ENCODE data around the gene XYLT1.

XYLT1 gene

DNA sequence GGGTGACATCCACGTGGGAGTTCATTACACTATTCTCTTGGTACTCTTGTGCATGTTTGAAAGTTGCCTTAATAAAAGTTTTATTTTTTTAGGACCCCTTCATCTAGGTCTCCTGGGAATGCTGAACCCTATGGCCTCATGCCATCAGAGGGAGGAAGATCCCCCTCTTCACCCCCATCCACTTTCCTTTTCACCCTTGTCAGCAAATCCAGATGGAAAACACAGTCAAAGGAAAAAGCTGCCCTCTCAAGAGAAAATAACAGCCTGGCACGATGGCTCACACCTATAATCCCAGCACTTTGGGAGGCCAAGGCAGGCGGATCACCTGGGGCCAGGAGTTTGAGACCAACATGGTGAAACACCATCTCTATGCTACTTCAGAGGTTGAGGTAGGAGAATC is 274.2 kb downstream of the XYLT1 start:
- no peak for DNase-seq (ENCODE audit: low read depth in 2 of 2)

DNA sequence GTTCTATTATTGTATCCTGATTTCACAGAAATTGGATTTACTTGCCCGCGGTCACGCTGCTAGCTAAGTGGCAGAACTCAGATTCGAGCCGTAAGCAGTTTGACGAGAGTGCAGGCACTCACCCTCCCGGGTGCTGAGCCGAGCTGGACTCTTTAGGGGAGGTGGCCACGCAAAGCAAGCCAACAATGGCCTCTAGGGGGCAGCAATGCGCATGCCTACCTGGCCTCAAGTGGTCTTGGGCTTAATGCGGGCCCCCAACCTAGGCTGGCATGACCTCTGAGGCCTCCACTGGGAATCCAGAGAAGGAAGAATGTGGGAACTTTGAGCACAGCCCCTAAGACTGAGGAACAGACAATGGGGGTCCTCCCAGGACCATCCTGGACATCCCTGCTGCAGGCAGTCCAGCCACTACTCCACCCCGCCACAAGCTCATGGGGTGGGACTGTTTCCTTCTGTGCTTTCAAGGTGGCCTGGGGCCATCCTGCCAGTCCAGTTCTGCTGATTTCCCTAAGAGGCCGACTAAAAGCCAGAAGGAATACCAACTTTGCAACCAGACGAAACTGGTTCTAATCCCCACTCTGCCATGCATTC is 276.5 kb downstream of the XYLT1 start:
- peak; percentile 14 to 38 for DNase-seq (ENCODE audit: low read depth in 2 of 2)

DNA sequence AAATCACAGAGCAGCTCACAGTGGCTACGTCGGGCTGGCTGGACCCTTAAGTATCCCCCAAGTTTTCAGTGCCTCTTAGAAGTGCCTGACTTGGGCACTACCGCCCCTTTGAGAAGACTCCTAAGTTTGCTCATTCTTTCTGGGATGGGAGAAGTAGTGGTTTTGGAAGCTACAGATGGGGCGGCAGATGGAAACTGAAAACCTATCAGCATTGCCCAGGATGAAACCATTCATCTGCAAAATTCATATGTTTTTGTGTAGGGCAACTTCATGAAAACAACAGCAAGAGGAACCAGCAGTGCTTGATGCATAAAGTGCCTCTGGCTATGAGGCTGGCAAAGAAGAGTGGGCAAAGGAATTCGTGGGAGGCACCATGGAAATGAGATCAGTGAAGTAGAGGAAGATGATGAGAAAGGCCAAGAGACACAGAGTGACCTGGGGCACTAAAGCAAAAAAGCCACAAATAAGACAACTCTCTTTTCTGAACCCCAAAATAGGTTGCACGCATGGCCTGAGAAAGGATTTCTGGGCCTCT is 277.1 kb downstream of the XYLT1 start:
- DNase-seq (ENCODE audit: low read depth in 2 of 2), result no peak

DNA sequence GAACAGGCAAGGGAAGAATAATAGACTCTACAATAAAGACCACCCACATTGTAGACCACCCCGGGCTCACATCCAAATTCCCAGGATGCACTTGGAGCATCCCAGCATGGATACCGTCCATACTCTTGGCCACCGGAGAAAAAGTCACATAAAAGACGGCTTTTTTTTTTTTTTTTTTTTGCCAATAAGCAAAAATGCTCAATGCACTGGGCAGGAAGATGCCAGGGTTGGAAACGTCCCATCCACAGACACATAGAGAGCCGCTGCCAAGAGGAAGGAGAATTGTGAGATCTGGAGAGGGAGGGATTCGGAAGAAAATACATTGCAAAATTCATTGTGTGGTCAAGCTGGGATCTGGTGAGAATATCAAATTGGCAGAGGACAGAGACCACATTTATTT is 286.7 kb downstream of the XYLT1 start:
- no peak for DNase-seq (ENCODE audit: low read depth in 2 of 2)

DNA sequence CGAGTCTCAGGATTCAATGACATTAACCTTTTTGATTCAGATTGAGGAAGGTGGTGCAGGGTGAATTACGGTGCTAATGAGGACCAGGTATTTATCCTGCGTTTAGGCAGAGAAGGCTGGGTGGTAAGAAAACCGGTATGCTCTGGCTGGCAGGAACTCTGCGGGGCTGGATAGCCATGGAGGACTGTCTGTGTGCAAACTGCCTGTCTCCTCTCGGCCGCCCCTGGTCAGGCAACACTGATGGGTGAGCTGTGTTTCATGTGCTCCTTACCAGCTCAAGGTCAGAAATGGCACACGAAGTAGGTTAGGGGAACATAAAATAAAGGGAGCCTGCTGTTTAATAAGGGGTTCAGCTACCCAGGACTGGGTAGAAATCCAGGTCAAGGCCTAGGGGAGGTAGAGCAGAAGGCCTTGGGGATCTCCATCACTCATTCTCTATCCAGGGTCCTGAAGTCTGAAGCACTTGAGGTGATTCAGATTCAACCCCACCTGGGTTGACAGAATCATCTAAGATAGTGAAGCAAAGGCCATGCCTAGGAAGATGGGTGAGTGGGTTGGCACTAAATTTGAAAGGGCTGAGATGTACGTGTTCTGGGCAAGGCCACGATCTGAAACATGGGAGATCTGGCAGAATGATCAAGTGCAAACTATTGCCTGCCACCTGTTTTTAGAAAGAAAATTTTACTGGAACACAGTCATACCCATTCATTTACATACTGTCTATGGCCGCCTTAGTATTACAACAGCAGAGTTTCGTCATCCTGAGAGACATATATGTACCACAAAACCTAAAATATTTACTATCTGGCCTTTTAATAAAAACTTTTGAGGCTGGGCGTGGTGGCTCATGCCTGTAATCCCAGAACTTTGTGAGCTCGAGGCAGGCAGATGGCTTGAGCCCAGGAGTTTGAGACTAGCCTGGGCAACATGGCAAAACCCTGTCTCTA is 292.5 kb downstream of the XYLT1 start:
- DNase-seq (ENCODE audit: low read depth in 2 of 2), result no peak

DNA sequence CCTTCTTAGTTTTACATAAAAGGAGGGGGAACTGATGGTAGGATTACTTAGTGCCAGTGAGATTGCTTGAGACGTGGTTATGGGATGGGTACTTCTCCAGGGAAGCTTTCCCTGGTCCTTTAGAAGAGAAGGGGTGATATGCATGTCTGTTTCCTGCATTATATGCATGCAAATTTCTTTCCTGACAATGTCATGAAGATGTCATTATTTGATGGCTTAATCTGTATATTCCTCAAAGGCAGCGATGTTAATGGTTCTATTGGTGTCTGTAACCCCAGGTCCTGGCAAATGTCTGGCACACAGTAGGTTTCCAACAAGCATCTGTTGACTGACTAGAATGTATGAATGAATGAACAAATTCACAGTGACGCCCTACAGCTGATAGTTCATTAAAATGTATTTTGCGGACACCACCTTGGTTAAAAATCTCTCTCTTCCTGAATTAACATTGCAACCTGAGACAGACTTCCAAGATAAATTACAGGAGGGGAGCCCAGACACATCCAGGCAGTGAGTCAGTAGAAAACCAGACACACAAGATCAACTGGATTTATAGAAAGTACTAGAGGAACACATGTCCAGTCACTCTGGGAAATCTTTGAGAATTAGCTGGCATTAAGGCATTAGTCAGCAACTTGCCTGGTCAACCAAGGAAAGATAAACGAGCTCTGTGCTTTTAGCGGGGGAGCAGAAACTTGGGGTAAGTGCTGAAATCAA is 293.4 kb downstream of the XYLT1 start:
- no peak for DNase-seq (ENCODE audit: low read depth in 2 of 2)

DNA sequence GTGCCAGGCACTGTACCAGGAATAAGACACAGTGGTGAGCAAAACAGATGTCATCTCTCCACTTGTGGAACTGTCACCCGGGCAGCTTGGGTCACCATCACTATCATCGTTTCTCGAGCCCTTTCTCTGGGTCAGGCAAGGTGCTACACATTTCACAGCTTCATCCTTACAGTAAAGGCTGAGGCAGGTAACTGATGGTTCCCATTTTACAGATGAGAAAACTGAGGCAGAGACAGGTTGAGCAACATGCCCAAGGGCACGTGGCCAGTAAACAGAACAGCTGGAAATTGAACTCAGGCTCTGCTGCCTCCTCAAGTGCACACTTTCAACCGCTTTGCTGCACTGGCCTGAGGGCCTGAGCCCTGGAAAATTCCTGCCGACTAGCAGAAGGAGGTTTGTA is 294.6 kb downstream of the XYLT1 start:
- no peak for DNase-seq (ENCODE audit: low read depth in 2 of 2)

DNA sequence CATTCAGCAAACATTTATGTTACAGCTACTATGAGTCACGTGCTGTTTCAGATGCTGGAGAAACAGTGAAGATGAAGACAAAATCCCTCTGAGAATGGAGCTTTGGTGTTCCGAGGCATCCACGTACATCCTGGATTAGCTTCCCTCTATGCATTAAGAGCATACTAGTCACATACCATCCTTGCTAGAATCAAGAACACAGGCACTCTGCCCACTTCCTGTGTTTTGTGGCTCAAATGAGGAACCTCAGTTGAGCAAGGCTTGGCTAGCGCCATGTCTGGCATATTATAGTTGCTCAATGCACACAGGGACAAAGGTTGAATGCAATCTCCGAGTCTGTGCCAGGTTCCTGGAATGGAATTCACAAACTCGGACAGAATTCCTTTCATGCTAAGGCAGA is 297.5 kb downstream of the XYLT1 start:
- DNase-seq (ENCODE audit: low read depth in 2 of 2), result no peak

DNA sequence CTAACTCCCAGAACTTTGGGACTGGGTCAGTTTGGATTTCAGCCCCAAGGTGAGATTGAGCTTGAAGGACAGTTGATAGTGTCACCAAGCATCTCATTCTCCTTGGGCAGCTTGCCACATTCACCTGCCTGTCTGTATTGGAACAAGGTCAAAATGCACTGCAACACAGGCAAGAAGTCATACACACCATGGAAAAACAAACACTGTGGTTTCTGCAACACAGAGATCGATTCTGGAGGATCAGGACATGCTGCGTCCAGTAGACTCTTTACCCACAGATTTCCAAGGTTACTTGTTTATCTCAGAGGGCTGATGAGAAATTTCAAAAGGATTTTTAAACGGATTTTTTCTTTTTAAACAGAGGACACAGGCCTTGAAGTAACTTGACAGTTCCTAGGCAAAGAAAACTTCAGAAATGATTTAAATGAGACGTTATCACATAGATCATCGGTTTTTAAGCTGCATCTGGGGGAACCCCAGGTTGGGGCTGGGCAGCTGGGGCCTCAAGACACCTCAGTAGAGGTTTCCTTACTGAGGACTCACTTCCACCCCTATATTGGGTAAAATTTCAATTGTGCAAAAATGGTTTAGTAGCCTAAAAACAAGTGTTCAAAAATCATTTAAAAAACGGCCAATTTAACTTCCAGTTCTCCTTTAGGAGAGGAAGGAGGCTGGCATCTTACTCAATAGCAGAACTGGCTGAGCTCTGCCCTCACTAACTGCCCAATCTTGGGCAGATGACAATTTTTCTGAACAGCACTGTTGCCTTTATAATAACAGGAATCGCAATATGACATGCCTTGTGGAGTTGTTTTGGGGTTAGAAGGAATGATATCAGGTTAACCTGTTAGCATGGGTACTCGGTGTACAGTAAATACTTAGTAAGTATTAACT is 299.3 kb downstream of the XYLT1 start:
- DNase-seq (ENCODE audit: low read depth in 2 of 2), result no peak

DNA sequence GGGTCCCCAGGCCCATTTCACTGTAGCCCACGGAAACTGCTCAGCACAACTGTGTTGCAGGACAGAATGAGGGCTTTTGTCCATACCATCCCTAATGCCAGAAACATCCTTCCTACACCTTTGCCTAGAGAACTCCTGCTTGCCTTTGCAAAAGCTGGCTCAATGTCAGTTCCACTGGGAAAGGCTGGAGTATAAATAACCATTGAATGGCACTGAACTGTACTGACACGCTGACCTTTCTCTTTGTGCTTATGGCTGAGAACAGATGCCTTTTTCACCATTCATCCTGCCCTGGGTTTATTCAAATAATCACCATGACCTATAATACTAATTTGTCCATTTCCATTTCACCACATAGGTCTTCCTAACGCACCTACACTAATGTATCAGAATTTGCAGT is 300.3 kb downstream of the XYLT1 start:
- no peak for DNase-seq (ENCODE audit: low read depth in 2 of 2)

DNA sequence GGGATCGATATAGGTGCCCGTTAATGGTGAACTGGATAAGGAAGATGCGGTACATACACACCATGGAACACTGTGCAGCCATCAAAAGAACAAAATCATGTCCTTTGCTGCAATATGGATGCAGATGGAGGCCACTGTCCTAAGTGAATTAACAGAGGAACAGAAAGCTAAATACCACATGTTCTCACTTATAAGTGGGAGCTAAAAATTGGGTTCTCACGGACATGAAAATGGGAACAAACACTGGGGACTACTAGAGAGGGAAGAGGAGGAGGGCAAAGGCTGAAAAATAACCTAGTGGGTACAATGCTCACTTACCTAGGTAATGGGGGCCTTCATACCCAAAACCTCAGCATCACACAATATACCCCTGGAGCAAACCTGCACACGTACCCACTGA is 302.6 kb downstream of the XYLT1 start:
- no peak for DNase-seq (ENCODE audit: low read depth in 2 of 2)

DNA sequence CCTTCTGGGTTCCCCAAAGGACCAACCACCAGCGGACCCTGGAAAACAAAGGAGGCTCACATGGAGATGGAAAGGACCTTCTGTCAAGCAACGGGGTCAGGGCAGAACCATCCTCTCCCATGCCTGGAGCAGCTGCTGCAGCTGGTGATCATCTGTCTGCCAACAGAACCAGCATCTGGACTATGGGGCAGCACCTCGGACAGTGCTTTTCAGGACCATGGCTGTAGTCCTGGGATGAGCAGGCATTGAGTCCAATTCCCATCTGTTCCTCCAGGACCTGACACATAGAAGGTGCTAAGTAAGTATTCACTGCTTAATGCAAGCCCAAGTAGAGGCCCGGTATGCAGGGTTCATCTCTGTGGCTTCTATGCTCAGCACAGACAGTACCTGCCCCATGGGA is 304.7 kb downstream of the XYLT1 start:
- no peak for DNase-seq (ENCODE audit: low read depth in 2 of 2)

DNA sequence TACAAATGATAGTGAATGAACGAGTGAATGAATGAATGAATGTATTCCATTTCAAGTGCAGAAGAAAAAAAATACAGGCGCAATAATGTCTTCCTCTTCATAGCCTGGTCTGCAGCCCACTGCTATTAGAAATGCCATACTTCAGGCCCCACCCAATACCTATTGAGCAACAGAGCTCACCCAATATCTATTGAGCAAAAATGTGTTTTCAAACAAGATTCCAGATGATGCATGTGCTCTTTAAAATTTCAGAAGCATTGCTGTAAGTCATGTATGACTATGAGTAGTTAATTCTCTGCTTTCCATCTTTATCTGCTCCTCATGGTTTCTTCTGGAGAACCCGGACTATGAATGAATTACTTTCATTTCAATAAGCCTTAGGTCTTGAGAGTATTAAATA is 308.2 kb downstream of the XYLT1 start:
- no peak for DNase-seq (ENCODE audit: low read depth in 2 of 2)

DNA sequence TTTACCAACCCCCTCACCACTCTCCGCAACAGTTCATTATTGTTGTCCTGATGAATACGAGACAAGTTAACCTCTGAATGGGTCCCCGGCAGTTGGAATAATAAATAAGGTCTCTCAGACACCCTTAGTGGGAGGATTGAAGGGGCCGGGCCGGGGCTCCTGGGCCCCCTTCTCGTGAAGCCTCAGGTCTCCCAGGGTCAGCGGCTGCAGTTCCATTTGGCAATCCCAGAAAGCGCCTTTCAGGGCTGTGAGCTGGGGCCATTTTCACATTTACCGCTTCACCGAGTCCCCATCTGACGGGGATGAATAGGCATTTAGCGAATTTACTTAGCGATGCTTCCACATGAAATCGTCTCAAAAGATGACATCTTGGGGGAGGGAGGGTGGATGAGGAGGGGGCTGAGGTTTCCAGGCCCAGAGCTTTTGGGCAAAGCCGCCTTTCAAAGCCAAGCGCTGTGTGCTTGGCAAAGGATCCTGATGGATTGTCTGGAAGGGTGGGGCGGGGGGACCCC is 309.8 kb downstream of the XYLT1 start:
- DNase-seq (ENCODE audit: low read depth in 2 of 2), result no peak

DNA sequence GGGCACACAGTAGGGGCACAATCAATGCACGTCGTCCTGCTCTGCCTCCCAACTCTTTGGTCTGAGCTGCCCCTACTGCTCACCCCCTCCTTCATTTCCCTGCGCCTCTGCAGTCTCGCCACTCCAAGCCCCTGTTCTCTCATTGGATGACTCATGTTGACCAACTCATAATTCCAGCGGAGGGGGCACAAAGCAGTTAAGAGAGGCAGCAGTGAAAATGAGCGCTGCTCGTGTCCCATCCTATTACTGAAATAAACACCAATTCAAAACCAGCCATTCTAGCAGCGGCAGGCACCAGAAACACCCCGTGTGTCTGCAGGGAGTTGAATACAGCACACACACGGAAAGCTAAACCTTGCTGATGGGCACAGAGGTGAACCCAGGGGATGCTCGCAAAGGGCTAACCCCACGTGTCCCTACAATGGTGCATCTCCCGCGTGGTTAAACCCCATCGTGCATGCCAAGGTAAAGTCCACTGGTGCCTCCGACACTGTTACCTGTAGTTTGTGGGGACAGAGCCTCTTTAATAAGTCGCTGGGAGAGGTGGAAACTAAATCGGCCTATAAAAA is 310.4 kb downstream of the XYLT1 start:
- DNase-seq (ENCODE audit: low read depth in 2 of 2), result no peak

DNA sequence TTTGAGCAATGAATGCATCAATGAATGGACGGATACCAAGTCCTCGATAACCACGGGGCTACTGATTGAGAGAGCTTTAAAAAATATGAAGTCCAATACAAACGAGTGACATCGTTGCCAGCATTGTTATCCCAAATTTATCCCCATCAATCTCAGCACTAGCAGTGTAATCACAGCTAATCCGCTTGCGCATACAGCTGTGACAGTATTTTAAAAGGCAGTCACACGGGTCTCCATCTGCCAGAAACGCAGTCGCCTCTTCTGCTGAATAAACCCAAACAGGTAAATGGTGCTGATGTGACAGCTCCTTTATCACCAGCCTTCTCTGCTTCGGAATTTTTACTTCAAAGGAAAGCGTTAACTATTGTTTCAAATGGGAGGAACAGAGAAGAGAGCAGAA is 311.1 kb downstream of the XYLT1 start:
- DNase-seq (ENCODE audit: low read depth in 2 of 2), result no peak

DNA sequence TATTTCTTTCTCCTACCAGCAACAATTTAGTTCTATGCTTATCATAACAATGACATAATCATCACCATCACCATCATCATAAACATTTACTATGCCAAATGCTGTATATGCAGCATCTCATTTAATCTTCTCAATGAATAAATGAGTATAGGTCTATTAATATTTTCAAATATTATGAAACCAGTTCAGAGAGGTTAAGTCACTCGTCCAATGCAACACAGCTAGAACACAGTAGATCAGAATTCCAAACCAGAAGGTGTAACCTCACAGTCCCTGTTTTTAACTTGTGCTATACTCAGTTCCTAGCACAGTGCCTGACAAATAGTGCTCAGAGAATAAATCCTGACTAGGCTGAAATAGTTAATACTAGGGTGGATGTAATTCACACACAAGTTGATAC is 314.8 kb downstream of the XYLT1 start:
- DNase-seq (ENCODE audit: low read depth in 2 of 2), result no peak

DNA sequence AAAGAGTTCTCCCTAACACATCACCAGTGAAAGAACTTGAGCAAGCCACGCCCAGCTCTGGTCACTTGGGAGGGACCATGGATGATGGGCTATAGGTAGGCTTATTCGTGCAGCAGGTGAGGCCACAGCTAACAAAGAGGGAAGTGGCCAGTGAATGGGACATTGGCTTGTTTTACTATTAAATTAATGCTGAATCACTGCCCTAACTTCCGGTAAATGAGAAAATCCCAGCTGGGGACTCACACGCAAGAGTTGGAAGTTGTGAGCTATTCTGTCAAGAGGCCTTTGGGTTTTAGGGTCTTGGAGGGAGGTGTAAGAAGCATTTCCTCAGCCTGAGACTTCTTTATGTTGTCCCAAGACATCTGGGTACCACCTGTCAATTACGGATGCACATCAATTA is 315.3 kb downstream of the XYLT1 start:
- no peak for DNase-seq (ENCODE audit: low read depth in 2 of 2)

DNA sequence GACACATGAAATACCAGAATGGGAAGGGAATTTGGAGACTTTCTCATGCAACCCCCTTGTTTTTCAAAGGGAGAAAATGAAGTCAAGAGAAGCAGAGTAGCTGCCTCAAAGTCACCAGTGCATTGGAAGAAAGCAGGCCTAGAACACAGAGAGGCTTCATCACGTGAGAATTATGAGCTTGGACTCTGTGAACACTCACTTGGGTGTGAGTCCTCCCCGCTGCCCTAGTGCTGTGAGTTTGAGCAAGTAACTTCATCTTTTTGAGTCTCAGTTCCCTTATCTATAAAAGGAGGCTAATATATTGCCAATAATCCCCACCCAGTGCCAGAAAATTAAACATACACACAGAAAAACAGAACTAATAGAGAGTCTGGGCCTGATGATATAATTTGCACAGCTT is 315.8 kb downstream of the XYLT1 start:
- DNase-seq (ENCODE audit: low read depth in 2 of 2), result no peak

DNA sequence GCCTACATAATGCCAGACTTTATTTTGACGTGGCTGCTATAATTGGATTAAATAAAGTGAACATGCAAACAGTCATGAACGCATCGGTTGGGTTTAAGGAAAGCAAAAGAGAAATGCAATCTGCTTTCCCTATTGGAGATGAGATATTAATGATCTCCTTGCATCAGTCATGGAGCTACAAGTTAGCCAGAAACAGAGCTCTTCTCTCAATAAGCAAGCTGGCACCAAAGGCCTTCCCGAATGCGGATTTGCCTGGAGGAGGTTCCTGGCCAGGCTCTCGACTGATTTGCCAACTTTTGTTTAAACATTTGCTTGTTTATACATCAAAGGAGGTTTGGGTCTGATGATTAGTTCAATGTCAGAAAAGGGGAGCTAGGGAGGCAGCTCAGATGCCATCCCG is 318.4 kb downstream of the XYLT1 start:
- DNase-seq (ENCODE audit: low read depth in 2 of 2), result no peak

DNA sequence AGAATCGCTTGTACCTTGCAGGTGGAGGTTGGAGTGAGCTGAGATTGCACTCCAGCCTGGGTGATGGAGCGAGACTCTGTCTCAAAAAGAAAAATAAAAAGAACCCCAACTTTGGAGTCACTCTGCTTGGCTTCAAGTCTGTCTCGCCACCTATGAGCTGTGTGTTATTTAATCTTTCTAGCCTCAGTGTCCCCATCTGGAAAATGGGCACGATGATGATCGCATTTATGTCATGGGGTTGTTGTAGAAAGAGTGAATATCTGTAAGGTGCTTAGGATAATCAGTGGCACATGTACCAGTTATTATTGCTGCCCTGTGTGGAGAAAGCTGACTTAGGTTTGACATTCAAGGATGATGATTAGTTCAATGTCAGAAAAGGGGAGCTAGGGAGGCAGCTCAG is 319.4 kb downstream of the XYLT1 start:
- DNase-seq (ENCODE audit: low read depth in 2 of 2), result no peak
